SKM-1 treated with dmso at 0.1 percent for 144 hours (cell line): ENCODE measurements around the gene ANKRD34B.

Source experiments
- DNase-seq: peaks from one replicate; lab custom pipeline; 2025; ENCODE audit not compliant: unreplicated experiment; lab: John Stamatoyannopoulos, UW

The ANKRD34B gene

GRCh38 chr5:80573062-80573461 is 3.0 kb upstream of the ANKRD34B start:
- no peak for DNase-seq

GRCh38 chr5:80569086-80569960 is 757 bp downstream of the ANKRD34B start:
- no peak for DNase-seq

GRCh38 chr5:80568251-80568650 is 1.8 kb downstream of the ANKRD34B start:
- no peak for DNase-seq

- DNase-seq: no peak
Observed at GRCh38 chr5:80566711-80567259, 3.3 kb downstream of the ANKRD34B start.

- no peak for DNase-seq
Observed at GRCh38 chr5:80565330-80565729, 4.8 kb downstream of the ANKRD34B start.

- DNase-seq: no peak
Observed at GRCh38 chr5:80559244-80559643, 10.8 kb downstream of the ANKRD34B start.

- DNase-seq: no peak
Observed at GRCh38 chr5:80555099-80555498, 15.0 kb downstream of the ANKRD34B start.

GRCh38 chr5:80554646-80555045 is 15.4 kb downstream of the ANKRD34B start:
- no peak for DNase-seq

- DNase-seq: no peak
Observed at GRCh38 chr5:80541392-80541791, 28.7 kb downstream of the ANKRD34B start.

- DNase-seq: no peak
Observed at GRCh38 chr5:80540691-80541090, 29.4 kb downstream of the ANKRD34B start.

- DNase-seq: no peak
Observed at GRCh38 chr5:80516826-80517225, 53.3 kb downstream of the ANKRD34B start.

GRCh38 chr5:80509362-80509761 is 60.7 kb downstream of the ANKRD34B start:
- no peak for DNase-seq

GRCh38 chr5:80508844-80509243 is 61.2 kb downstream of the ANKRD34B start:
- no peak for DNase-seq

GRCh38 chr5:80507663-80508062 is 62.4 kb downstream of the ANKRD34B start:
- DNase-seq: no peak
